A549 (cell line): Measurements from ENCODE around the gene LCK.

ENCODE experiments used
- CTCF ChIP-seq: fragments of >200 bp; sonication (Bioruptor Twin); formaldehyde crosslinking; IDR thresholded peaks from 3 replicates; pipeline ENCODE4 v1.5.1; 2016
- MYC ChIP-seq: IDR thresholded peaks from 2 replicates; pipeline ENCODE4 v1.6.1; 2012; ENCODE audit warnings: mild to moderate bottlenecking, inconsistent platforms, low read length, improper control_type of control experiment, borderline replicate concordance

GRCh38 chr1:32221980-32222755 lies 28.9 kb upstream of the LCK start, which contains the start of the genes EIF3I and TMEM234:
- TF ChIP-seq CTCF: no peak
- TF ChIP-seq MYC: no peak
